Neural progenitor cell (in vitro differentiated cells): ENCODE measurements around the gene ARID4B. TPM values are rescaled to one million over a fixed set of nuclear protein-coding genes. Genes with fewer than 3 reads are reported as not detected.

Experiments used
- DNase-seq: peaks from one replicate; pipeline ENCODE4 v3.0.0-alpha.2; 2016; ENCODE audit warnings: low spot score
- H2AFZ ChIP-seq: fragments of 200-600 bp; sonication (generic); replicated peaks from 2 replicates; pipeline ENCODE4 v1.6.1; 2016; ENCODE audit warnings: antibody characterized with exemption
- H3F3A ChIP-seq: fragments of 200-600 bp; sonication (generic); 2 replicates; pipeline ENCODE4 v1.6.1; 2016; ENCODE audit warnings: antibody characterized with exemption, low read depth
- H3K27ac ChIP-seq: fragments of 200-600 bp; sonication (generic); 2 replicates; pipeline ENCODE4 v1.5.1; 2016; ENCODE audit warnings: mild to moderate bottlenecking
- H3K27me3 ChIP-seq: fragments of 200-600 bp; sonication (generic); 2 replicates; pipeline ENCODE4 v1.6.1; 2016; ENCODE audit warnings: mild to moderate bottlenecking, moderate library complexity
- H3K36me3 ChIP-seq: fragments of 200-600 bp; sonication (generic); 2 replicates; pipeline ENCODE4 v1.5.1; 2016
- H3K4me1 ChIP-seq: fragments of 200-600 bp; sonication (generic); 2 replicates; pipeline ENCODE4 v1.6.1; 2016; ENCODE audit warnings: mixed run types
- H3K4me2 ChIP-seq: fragments of 200-600 bp; sonication (generic); 2 replicates; pipeline ENCODE4 v1.6.1; 2016
- H3K4me3 ChIP-seq: fragments of 200-600 bp; sonication (generic); 2 replicates; pipeline ENCODE4 v1.5.1; 2016
- H3K79me2 ChIP-seq: fragments of 200-600 bp; sonication (generic); 2 replicates; pipeline ENCODE4 v1.6.1; 2016; ENCODE audit warnings: low read depth
- H3K9ac ChIP-seq: fragments of 200-600 bp; sonication (generic); 2 replicates; pipeline ENCODE4 v1.6.1; 2016
- H3K9me3 ChIP-seq: fragments of 200-600 bp; sonication (generic); 2 replicates; pipeline ENCODE4 v1.5.1; 2016; ENCODE audit warnings: low read depth
- H4K20me1 ChIP-seq: fragments of 200-600 bp; sonication (generic); 2 replicates; pipeline ENCODE4 v1.6.1; 2016; ENCODE audit warnings: low read depth
- H3K27ac Mint-ChIP-seq: 3 replicates; pipeline ENCODE4 v1.8.0; 2021; ENCODE audit warnings: mixed read lengths
- H3K27me3 Mint-ChIP-seq: 2 replicates; pipeline ENCODE4 v1.8.0; 2022; ENCODE audit warnings: low read depth, mild to moderate bottlenecking, inconsistent platforms, moderate library complexity, mixed read lengths; ENCODE audit not compliant: insufficient read depth
- H3K36me3 Mint-ChIP-seq: 3 replicates; pipeline ENCODE4 v1.8.0; 2021; ENCODE audit warnings: mixed read lengths
- H3K4me1 Mint-ChIP-seq: 3 replicates; pipeline ENCODE4 v1.8.0; 2021; ENCODE audit warnings: mixed read lengths
- H3K4me3 Mint-ChIP-seq: 3 replicates; pipeline ENCODE4 v1.8.0; 2021; ENCODE audit warnings: mild to moderate bottlenecking, moderate library complexity, mixed read lengths
- H3K9me3 Mint-ChIP-seq: 3 replicates; pipeline ENCODE4 v1.8.0; 2020; ENCODE audit warnings: mixed read lengths
- CTCF ChIP-seq: fragments of 200-600 bp; sonication (generic); IDR thresholded peaks from 2 replicates; pipeline ENCODE4 v1.5.1; 2017; ENCODE audit warnings: antibody characterized with exemption, mild to moderate bottlenecking
- EZH2 ChIP-seq: fragments of 200-600 bp; sonication (generic); IDR thresholded peaks from 2 replicates; pipeline ENCODE4 v1.6.1; 2017; ENCODE audit warnings: antibody characterized with exemption, mild to moderate bottlenecking, moderate library complexity
- EZH2phosphoT487 ChIP-seq: fragments of 200-600 bp; sonication (generic); IDR thresholded peaks from 2 replicates; pipeline ENCODE4 v1.6.1; 2017; ENCODE audit warnings: antibody characterized with exemption
- total RNA-seq: library from RNA; depleted of rRNA; stranded (reverse); fragments of >200 nt; gene quantifications from 2 replicates; pipeline ENCODE4 v1.2.3, GENCODE V29; 2015; ENCODE audit warnings: low replicate concordance

Gene ARID4B
- total RNA-seq, 1 donor from 2014 or later: 65.8 TPM

GRCh38 chr1:235127732-235128455, 200.1 kb downstream of the ARID4B start:
- DNase-seq: peak; percentile 7
- H3K4me3 Mint-ChIP-seq: peak overlapping the region; percentile 99
- Histone ChIP-seq H3K79me2 (peaks cover 58% of the 10 kb centered on the region), H3K36me3 (peaks cover 4% of the 10 kb centered on the region), H4K20me1 (peaks cover 56% of the 10 kb centered on the region), H3K4me2 (peak overlapping the region; percentile 92), H2AFZ (peak overlapping the region; percentile 80), H3K27me3 (no peaks in the 10 kb centered on the region), H3K4me3 (peak overlapping the region; percentile 92), H3K9me3 (no peaks in the 10 kb centered on the region), H3K27ac (peak overlapping the region; percentile 83), H3K4me1 (peaks cover 14% of the 10 kb centered on the region), H3K9ac (peak overlapping the region; percentile 92), H3F3A (peaks cover 38% of the 10 kb centered on the region)
- H3K27ac Mint-ChIP-seq: peak overlapping the region; percentile 94
- H3K27me3 Mint-ChIP-seq: peaks cover 2% of the 10 kb centered on the region
- TF ChIP-seq EZH2 (peak; percentile 5), CTCF (no peak)
- peaks cover 18% of the 10 kb centered on the region for H3K36me3 Mint-ChIP-seq
- peaks cover 18% of the 10 kb centered on the region for H3K4me1 Mint-ChIP-seq
- no peaks in the 10 kb centered on the region for H3K9me3 Mint-ChIP-seq

- peak overlapping the region; percentile 92 for H3K4me2 ChIP-seq
- H3K4me3 Mint-ChIP-seq: peak overlapping the region; percentile 99
- no peaks in the 10 kb centered on the region for H3K9me3 ChIP-seq
- peak overlapping the region; percentile 92 for H3K9ac ChIP-seq
- no peaks in the 10 kb centered on the region for H3K9me3 Mint-ChIP-seq
- H3K36me3 ChIP-seq: peaks cover 4% of the 10 kb centered on the region
- H3K4me1 ChIP-seq: peaks cover 14% of the 10 kb centered on the region
- no peak overlapping the region for H2AFZ ChIP-seq
- H3K27me3 Mint-ChIP-seq: peaks cover 2% of the 10 kb centered on the region
- H3K27me3 ChIP-seq: no peaks in the 10 kb centered on the region
- H3K79me2 ChIP-seq: peaks cover 65% of the 10 kb centered on the region
- no peak overlapping the region for H3K27ac Mint-ChIP-seq
- no peak overlapping the region for H3K27ac ChIP-seq
- TF ChIP-seq EZH2phosphoT487 (no peak), EZH2 (no peak), CTCF (no peak)
- H3K36me3 Mint-ChIP-seq: peaks cover 18% of the 10 kb centered on the region
- DNase-seq: no peak
- H3K4me3 ChIP-seq: peak overlapping the region; percentile 92
- peaks cover 31% of the 10 kb centered on the region for H3F3A ChIP-seq
- peaks cover 63% of the 10 kb centered on the region for H4K20me1 ChIP-seq
- H3K4me1 Mint-ChIP-seq: peaks cover 21% of the 10 kb centered on the region
Observed at GRCh38 chr1:235127203-235127602, 200.8 kb downstream of the ARID4B start.

- no peak overlapping the region for H3K27ac Mint-ChIP-seq
- Histone ChIP-seq H3K36me3 (peaks cover 9% of the 10 kb centered on the region), H3K27me3 (no peaks in the 10 kb centered on the region)
Observed at GRCh38 chr1:235124665-235125064, 203.3 kb downstream of the ARID4B start.

More at GRCh38 chr1:235124665-235125064, 203.3 kb downstream of the ARID4B start:
- no peak for TF ChIP-seq EZH2phosphoT487
- no peak for TF ChIP-seq CTCF
- TF ChIP-seq EZH2: no peak
- H3K4me3 ChIP-seq: no peak overlapping the region
- H3K4me2 ChIP-seq: no peak overlapping the region
- no peak overlapping the region for H3K27ac ChIP-seq
- peaks cover 86% of the 10 kb centered on the region for H4K20me1 ChIP-seq
- no peak overlapping the region for H2AFZ ChIP-seq
- H3K9ac ChIP-seq: no peak overlapping the region
- no peak for DNase-seq
- peaks cover 2% of the 10 kb centered on the region for H3K27me3 Mint-ChIP-seq
- H3K9me3 Mint-ChIP-seq: no peaks in the 10 kb centered on the region
- H3K9me3 ChIP-seq: no peaks in the 10 kb centered on the region
- peaks cover 21% of the 10 kb centered on the region for H3K4me1 Mint-ChIP-seq
- no peak overlapping the region for H3K4me3 Mint-ChIP-seq
- H3K36me3 Mint-ChIP-seq: peaks cover 15% of the 10 kb centered on the region
- H3K4me1 ChIP-seq: peaks cover 14% of the 10 kb centered on the region
- peaks cover 14% of the 10 kb centered on the region for H3F3A ChIP-seq
- peaks cover 90% of the 10 kb centered on the region for H3K79me2 ChIP-seq
